Activated T-cell treated with anti-CD3 and anti-CD28 coated beads, Interleukin-2, amount 50 U/mL, for 72 hours (primary cell): Measurements from ENCODE around the gene THSD1. TPM values are rescaled to one million over a fixed set of nuclear protein-coding genes. Genes with fewer than 3 reads are reported as not detected.
"Not testable (repeated sequence)": the region's sequence is repeated elsewhere in the genome, so short reads cannot be mapped to it uniquely, and the experiment has no call there.

ENCODE experiments used
- ATAC-seq, 2 donors: fragments of 150-1000 bp; cut with Tn5 transposase; replicated peaks in 1 of 2; 2 replicates each; pipeline ENCODE4 v1.10.0; 2021; ENCODE audit warnings: moderate library complexity in 2 of 2, mild to moderate bottlenecking in 1 of 2
- DNase-seq, 2 donors: peaks; one replicate each; pipeline ENCODE4 v3.0.0; 2021 to 2022; ENCODE audit warnings: mixed read lengths in 1 of 2
- H3K27ac Mint-ChIP-seq: one replicate; pipeline ENCODE4 v1.8.0; 2022; ENCODE audit warnings: mild to moderate bottlenecking, moderate library complexity, mixed read lengths
- H3K27me3 Mint-ChIP-seq: one replicate; pipeline ENCODE4 v1.8.0; 2022; ENCODE audit warnings: low read depth, mixed read lengths
- H3K36me3 Mint-ChIP-seq, 2 donors: one replicate each; pipeline ENCODE4 v1.8.0; 2022; ENCODE audit warnings: mixed read lengths in 2 of 2, mild to moderate bottlenecking in 1 of 2; ENCODE audit not compliant: insufficient read depth in 2 of 2
- H3K4me1 Mint-ChIP-seq: one replicate; pipeline ENCODE4 v1.8.0; 2022; ENCODE audit warnings: low read depth, mixed read lengths
- H3K4me3 Mint-ChIP-seq, 2 donors: one replicate each; pipeline ENCODE4 v1.8.0; 2022; ENCODE audit warnings: mild to moderate bottlenecking in 2 of 2, mixed read lengths in 2 of 2, moderate library complexity in 2 of 2
- H3K9me3 Mint-ChIP-seq, 2 donors: one replicate each; pipeline ENCODE4 v1.8.0; 2022; ENCODE audit warnings: mixed read lengths in 2 of 2
- total RNA-seq, 2 donors: library from RNA; stranded (reverse); gene quantifications; one replicate each; pipeline ENCODE4 v1.2.3, GENCODE V29; 2022

Gene THSD1
- total RNA-seq, 2 donors from 2014 or later, result 0.35 to 0.48 TPM

GRCh38 chr13:52362169-52362887, 43.6 kb downstream of the THSD1 start:
- H3K36me3 Mint-ChIP-seq, H3K4me3 Mint-ChIP-seq, H3K4me1 Mint-ChIP-seq, ATAC-seq, H3K9me3 Mint-ChIP-seq, DNase-seq, H3K27ac Mint-ChIP-seq: not testable (repeated sequence)
- H3K27me3 Mint-ChIP-seq, result peaks cover 11% of the 10 kb centered on the region

DNA sequence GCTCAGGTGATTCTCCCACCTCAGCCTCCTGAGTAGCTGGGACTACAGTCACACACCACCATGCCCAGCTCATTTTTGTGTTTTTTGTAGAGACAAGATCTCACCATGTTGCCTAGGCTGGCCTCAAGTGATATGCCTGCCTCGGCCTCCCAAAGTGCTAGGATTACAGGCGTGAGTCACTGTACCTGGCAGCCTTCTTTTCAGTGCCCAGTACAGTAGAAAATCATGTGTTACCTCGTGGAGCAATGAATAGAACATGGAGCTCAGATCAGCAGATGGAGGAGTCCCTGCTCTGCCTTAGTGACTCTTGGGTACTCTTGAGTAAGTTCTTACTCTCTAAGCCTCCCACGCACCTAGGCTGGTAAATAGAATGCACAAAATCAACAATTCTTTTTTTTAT, 44.7 kb downstream of the THSD1 start:
- Mint-ChIP-seq H3K27ac (no peak overlapping the region), H3K4me1 (no peaks in the 10 kb centered on the region), H3K9me3 (peaks cover 0 to 2% of the 10 kb centered on the region in 2 donors), H3K27me3 (peaks cover 17% of the 10 kb centered on the region), H3K4me3 (no peak overlapping the region), H3K36me3 (no peaks in the 10 kb centered on the region)
- ATAC-seq, result no peak
- no peak for DNase-seq

DNA sequence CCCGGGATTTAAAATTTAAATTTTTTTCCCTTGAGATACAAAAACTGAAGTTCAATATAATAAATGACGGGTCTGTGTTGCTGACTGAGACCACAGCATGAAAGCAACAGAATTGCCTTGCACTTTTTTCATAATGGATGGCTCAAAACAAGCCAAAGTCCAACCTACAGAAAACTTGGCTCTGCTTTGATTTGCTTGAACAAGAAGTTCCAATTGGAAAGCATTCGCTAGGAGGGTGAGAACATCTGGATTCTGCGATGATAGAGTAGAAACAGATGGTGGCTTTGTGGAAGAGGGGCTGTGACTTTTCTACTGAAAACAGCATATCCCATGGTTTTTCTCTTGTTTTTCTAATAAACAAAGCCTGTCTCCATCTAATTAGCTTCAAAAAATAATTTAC, 46.4 kb downstream of the THSD1 start:
- Mint-ChIP-seq H3K27me3 (peaks cover 16% of the 10 kb centered on the region), H3K9me3 (peaks cover 0 to 2% of the 10 kb centered on the region in 2 donors), H3K36me3 (no peaks in the 10 kb centered on the region), H3K4me1 (no peaks in the 10 kb centered on the region), H3K4me3 (no peak overlapping the region), H3K27ac (no peak overlapping the region)
- DNase-seq (no peak), ATAC-seq (no peak)

DNA sequence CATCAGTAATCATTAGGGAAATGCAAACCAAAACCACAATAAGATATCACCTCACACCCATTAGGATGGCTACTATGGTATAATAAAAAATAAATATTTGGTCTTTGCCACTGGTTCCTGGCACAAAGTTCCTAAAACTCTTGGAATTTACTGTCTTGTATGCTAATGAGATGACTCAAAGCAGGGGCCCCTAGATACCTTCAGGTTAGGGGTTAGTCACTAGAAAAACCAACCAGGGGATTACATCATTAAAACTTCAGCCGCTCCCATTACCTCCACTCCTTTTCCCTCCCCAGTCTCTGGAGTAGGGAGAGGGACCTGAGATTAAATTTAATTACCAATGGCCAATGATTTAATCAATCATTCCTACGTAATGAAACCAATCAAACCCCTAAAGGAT, 49.6 kb downstream of the THSD1 start:
- no peaks in the 10 kb centered on the region for H3K4me1 Mint-ChIP-seq
- H3K27ac Mint-ChIP-seq, result no peak overlapping the region
- H3K9me3 Mint-ChIP-seq, result peaks cover 0 to 2% of the 10 kb centered on the region in 2 donors
- no peak overlapping the region for H3K4me3 Mint-ChIP-seq
- DNase-seq (no peak), ATAC-seq (no peak)
- peaks cover 28% of the 10 kb centered on the region for H3K27me3 Mint-ChIP-seq
- no peaks in the 10 kb centered on the region for H3K36me3 Mint-ChIP-seq

GRCh38 chr13:52353193-52353592, 52.8 kb downstream of the THSD1 start:
- Mint-ChIP-seq H3K27me3 (peaks cover 33% of the 10 kb centered on the region), H3K36me3 (no peaks in the 10 kb centered on the region), H3K9me3 (peaks cover 0 to 2% of the 10 kb centered on the region in 2 donors), H3K27ac (no peak overlapping the region), H3K4me3 (no peak overlapping the region), H3K4me1 (no peaks in the 10 kb centered on the region)
- DNase-seq, result no peak
- no peak for ATAC-seq

DNA sequence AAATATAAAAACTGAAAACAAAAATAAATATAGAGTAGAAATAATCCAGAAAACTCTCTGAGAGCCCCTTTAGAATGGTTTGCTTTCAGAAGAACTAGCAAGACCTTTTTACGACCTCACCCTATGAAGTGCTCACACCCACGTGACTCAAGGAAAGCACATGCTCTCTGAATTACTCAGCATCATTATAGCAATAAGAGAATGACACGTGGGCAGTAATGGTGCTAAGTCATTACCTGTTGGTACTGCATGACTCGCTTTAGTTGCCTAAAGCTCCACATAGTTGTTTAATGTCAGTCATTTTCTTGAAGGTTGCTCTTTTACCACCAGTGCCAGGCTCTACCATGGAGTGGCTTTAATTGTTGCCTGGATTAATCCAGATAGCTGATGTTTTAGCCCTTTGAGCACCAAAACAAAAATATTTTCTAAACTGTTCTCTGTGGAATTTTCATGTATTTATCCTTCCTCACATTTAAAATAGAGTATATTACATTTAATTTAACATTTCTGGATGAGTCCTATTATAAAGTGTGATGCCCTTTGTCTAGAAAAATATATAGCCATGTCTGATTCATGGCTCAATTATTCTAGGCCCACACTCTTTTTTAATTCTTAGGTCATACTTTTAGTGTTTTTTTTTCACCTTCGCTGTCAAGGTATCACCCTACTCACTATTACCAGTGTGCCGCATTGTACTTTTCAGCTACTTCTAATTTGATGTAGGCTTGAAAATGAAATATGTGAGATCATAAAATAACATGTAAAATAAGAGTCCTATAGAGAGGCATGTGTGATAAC, 56.8 kb downstream of the THSD1 start:
- no peaks in the 10 kb centered on the region for H3K4me1 Mint-ChIP-seq
- no peaks in the 10 kb centered on the region for H3K9me3 Mint-ChIP-seq
- no peak overlapping the region for H3K4me3 Mint-ChIP-seq
- ATAC-seq (peak; percentile 99 to 100), DNase-seq (peak; percentile 33 to 50)
- H3K36me3 Mint-ChIP-seq, result no peaks in the 10 kb centered on the region
- H3K27me3 Mint-ChIP-seq, result peaks cover 22% of the 10 kb centered on the region
- H3K27ac Mint-ChIP-seq, result no peak overlapping the region

DNA sequence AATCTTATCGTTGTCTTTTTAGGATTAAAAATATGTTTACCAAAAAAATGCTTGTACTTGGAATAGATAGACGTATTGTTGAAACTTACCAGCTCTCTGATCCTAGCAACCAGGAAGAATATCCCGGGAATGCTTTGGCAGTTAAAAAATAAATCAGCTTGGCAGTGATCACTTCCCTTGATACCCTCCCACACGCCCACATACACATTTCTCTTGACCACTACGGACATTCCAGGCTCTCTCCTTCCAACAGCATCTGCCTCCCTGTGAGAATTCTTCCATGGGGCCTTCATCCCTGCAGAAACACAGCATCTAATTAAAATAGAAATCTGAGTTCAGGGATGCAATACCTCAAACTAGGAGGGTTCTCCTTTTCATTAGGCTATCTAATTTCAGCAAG, 57.9 kb downstream of the THSD1 start:
- H3K27me3 Mint-ChIP-seq, result peaks cover 14% of the 10 kb centered on the region
- no peaks in the 10 kb centered on the region for H3K9me3 Mint-ChIP-seq
- no peaks in the 10 kb centered on the region for H3K36me3 Mint-ChIP-seq
- no peaks in the 10 kb centered on the region for H3K4me1 Mint-ChIP-seq
- H3K4me3 Mint-ChIP-seq, result no peak overlapping the region
- no peak for DNase-seq
- no peak overlapping the region for H3K27ac Mint-ChIP-seq
- ATAC-seq, result no peak

- Mint-ChIP-seq H3K27ac (no peak overlapping the region), H3K4me1 (no peaks in the 10 kb centered on the region), H3K36me3 (no peaks in the 10 kb centered on the region), H3K27me3 (peaks cover 12% of the 10 kb centered on the region), H3K9me3 (no peaks in the 10 kb centered on the region), H3K4me3 (no peak overlapping the region)
- ATAC-seq (no peak), DNase-seq (no peak)
Measured at GRCh38 chr13:52345631-52346251, 60.2 kb downstream of the THSD1 start.

DNA sequence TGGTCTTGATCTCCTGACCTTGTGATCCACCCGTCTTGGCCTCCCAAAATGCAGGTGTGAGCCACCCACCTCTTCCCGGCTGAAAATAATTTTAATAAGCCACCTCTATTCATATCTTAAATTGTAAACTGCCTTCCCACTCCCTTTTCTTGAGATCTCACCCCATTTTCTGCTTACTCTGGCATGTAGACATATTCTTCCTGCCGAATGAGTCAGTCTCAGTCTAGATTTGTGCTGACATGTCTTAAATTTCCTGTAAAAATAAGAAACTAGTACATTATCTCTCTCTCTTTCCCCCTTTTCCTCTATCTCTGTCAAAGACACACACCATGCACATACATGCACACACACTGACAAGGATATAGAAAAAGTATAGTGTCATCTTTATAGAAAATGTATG, 60.9 kb downstream of the THSD1 start:
- Mint-ChIP-seq H3K36me3 (no peaks in the 10 kb centered on the region), H3K4me1 (no peaks in the 10 kb centered on the region), H3K27ac (no peak overlapping the region), H3K27me3 (peaks cover 12% of the 10 kb centered on the region), H3K9me3 (no peaks in the 10 kb centered on the region), H3K4me3 (no peak overlapping the region)
- DNase-seq (no peak), ATAC-seq (no peak)

DNA sequence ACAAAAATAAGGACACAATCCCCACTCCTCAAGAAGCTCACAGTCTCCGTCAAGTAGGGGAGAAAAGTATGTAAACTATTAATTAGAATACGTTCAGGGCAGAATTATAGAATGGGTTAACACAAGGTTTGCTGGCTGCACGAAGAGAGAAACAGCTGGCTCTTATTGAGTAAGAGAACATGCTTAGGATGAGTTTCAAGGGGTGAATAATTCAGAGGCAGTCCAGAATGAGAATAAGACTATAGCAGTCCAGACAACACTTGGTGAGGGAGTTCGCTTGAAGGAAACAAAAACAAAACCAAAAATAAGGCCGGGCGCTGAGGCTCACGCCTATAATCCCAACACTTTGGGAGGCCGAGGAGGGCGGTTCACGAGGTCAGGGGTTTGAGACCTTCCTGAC, 61.9 kb downstream of the THSD1 start:
- no peaks in the 10 kb centered on the region for H3K4me1 Mint-ChIP-seq
- H3K27me3 Mint-ChIP-seq, result peaks cover 12% of the 10 kb centered on the region
- no peaks in the 10 kb centered on the region for H3K9me3 Mint-ChIP-seq
- ATAC-seq (no peak), DNase-seq (no peak)
- H3K27ac Mint-ChIP-seq, result no peak overlapping the region
- no peaks in the 10 kb centered on the region for H3K36me3 Mint-ChIP-seq
- H3K4me3 Mint-ChIP-seq, result no peak overlapping the region

GRCh38 chr13:52342203-52342602, 63.8 kb downstream of the THSD1 start:
- H3K36me3 Mint-ChIP-seq, H3K4me3 Mint-ChIP-seq, ATAC-seq, H3K27me3 Mint-ChIP-seq, H3K9me3 Mint-ChIP-seq, H3K4me1 Mint-ChIP-seq, DNase-seq, H3K27ac Mint-ChIP-seq: not testable (repeated sequence)

DNA sequence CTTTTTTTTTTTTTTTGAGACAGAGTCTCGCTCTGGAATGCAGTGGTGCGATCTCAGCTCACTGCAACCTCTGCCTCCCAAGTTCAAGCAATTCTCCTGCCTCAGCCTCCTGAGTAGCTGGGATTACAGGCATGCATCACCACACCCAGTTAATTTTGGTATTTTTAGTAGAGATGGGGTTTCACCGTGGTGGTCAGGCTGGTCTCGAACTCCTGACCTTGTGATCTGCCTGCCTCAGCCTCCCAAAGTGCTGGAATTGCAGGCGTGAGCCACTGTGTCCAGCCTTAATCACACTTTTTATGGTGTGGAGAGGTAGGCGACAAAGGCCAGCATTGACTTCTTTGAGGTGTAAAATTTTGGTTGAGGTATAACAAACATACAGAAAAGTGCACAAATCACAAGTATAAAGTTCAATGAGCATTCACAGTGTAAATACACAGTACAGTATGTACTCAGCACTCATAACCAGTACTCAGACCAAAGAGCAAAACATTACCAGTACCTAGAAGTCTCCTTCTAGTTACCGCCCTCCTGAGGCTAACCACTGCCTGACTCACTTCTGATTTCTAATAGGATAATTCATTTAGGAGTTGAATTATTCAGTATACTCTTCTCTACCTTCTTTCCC, 68.0 kb downstream of the THSD1 start:
- not testable (repeated sequence) for H3K9me3 Mint-ChIP-seq, H3K4me3 Mint-ChIP-seq, H3K27ac Mint-ChIP-seq, DNase-seq, H3K36me3 Mint-ChIP-seq, H3K27me3 Mint-ChIP-seq, H3K4me1 Mint-ChIP-seq
- ATAC-seq, result peak; percentile 65 to 83

GRCh38 chr13:52334107-52334506, 71.9 kb downstream of the THSD1 start:
- not testable (repeated sequence) for H3K27me3 Mint-ChIP-seq, DNase-seq, H3K4me3 Mint-ChIP-seq, H3K27ac Mint-ChIP-seq, H3K36me3 Mint-ChIP-seq, H3K9me3 Mint-ChIP-seq, ATAC-seq, H3K4me1 Mint-ChIP-seq
